Tibial artery (tissue), 4 donors: ENCODE measurements around the gene CASK.
A peak's percentile ranks its signal among the peaks of the same experiment; 100 is the strongest.

Source experiments
- DNase-seq, 2 donors: peaks; one replicate each; pipeline ENCODE4 v3.0.0-alpha.2; 2019
- H3K27ac ChIP-seq, 2 donors: fragments of 200-600 bp; sonication (generic) in 1 of 2; 1 replicate in 1 of 2; 2 replicates in 1 of 2; pipeline ENCODE4 v1.5.1; 2018 to 2019; ENCODE audit warnings: mild to moderate bottlenecking in 1 of 2
- H3K27me3 ChIP-seq, 2 donors: fragments of 200-600 bp; sonication (generic) in 1 of 2; one replicate each; pipeline versions ENCODE4 v1.5.1 to v1.6.0; 2016 to 2019
- H3K36me3 ChIP-seq, 3 donors: fragments of 200-600 bp; sonication (generic) in 2 of 3; one replicate each; pipeline ENCODE4 v1.5.1; 2016 to 2019; ENCODE audit warnings: mild to moderate bottlenecking in 2 of 3
- H3K4me1 ChIP-seq, 4 donors: fragments of 200-600 bp; sonication (generic) in 2 of 4; 1 replicate in 3 of 4; 2 replicates in 1 of 4; pipeline ENCODE4 v1.5.1; 2016 to 2019
- H3K4me3 ChIP-seq, 2 donors: fragments of 200-600 bp; sonication (generic) in 1 of 2; 1 replicate in 1 of 2; 2 replicates in 1 of 2; pipeline ENCODE4 v1.5.1; 2018 to 2019; ENCODE audit warnings: mild to moderate bottlenecking in 2 of 2
- H3K9me3 ChIP-seq, 3 donors: fragments of 200-600 bp; sonication (generic) in 1 of 3; one replicate each; pipeline ENCODE4 v1.5.1; 2016 to 2019
- CTCF ChIP-seq, 2 experiments: fragments of 200-600 bp in 1 of 2; fragments of 450-650 bp in 1 of 2; IDR thresholded peaks; one replicate each; pipeline ENCODE4 v1.5.1; 2017 to 2019; ENCODE audit warnings: antibody characterized with exemption in 2 of 2, mild to moderate bottlenecking in 1 of 2, moderate library complexity in 1 of 2
- intact Hi-C: fragments of 100-400 bp; cut with DNase I; formaldehyde crosslinking; loops from one replicate; pipeline ENCODE4 v1.15.0; 2023; ENCODE audit warnings: low total_unique reads

The CASK gene

GRCh38 chrX:41590641-41591040 lies 332.7 kb downstream of the CASK start:
- H3K36me3 ChIP-seq, result no peaks in the 10 kb centered on the region
- H3K27ac ChIP-seq, result peak overlapping the region in 1 of 2 donors; percentile 75
- H3K4me1 ChIP-seq, result peaks cover 0 to 39% (median 0%) of the 10 kb centered on the region in 4 donors
- intact Hi-C loops, result no loop called here
- DNase-seq, result no peak
- H3K9me3 ChIP-seq, result no peaks in the 10 kb centered on the region
- no peak for TF ChIP-seq CTCF (IDR thresholded peaks at IDR 0.05)
- no peaks in the 10 kb centered on the region for H3K27me3 ChIP-seq
- no peak overlapping the region for H3K4me3 ChIP-seq

- H3K9me3 ChIP-seq, result no peaks in the 10 kb centered on the region
- peaks cover 0 to 31% (median 0%) of the 10 kb centered on the region in 4 donors for H3K4me1 ChIP-seq
- H3K27ac ChIP-seq, result peak overlapping the region; percentile 68 to 75
- H3K27me3 ChIP-seq, result no peaks in the 10 kb centered on the region
- no peak for TF ChIP-seq CTCF (IDR thresholded peaks at IDR 0.05)
- peak overlapping the region; percentile 35 to 37 for H3K4me3 ChIP-seq
- DNase-seq, result no peak
- intact Hi-C loops, result no loop called here
- H3K36me3 ChIP-seq, result no peaks in the 10 kb centered on the region
Measured at GRCh38 chrX:41589634-41590270, 333.6 kb downstream of the CASK start.

- H3K27me3 ChIP-seq, result no peaks in the 10 kb centered on the region
- H3K4me3 ChIP-seq, result peak overlapping the region; percentile 18 to 35
- DNase-seq, result no peak
- intact Hi-C loops, result no loop called here
- peaks cover 0 to 23% (median 0%) of the 10 kb centered on the region in 4 donors for H3K4me1 ChIP-seq
- peak overlapping the region; percentile 56 to 75 for H3K27ac ChIP-seq
- no peaks in the 10 kb centered on the region for H3K9me3 ChIP-seq
- H3K36me3 ChIP-seq, result no peaks in the 10 kb centered on the region
- TF ChIP-seq CTCF (IDR thresholded peaks at IDR 0.05), result no peak
Measured at GRCh38 chrX:41588271-41588670, 335.1 kb downstream of the CASK start.

- intact Hi-C loops, result no loop called here
- DNase-seq, result no peak
- no peak for TF ChIP-seq CTCF (IDR thresholded peaks at IDR 0.05)
- Histone ChIP-seq H3K27me3 (no peaks in the 10 kb centered on the region), H3K9me3 (no peaks in the 10 kb centered on the region), H3K36me3 (peaks cover 0 to 5% (median 0%) of the 10 kb centered on the region in 3 donors), H3K4me3 (peak overlapping the region; percentile 14 to 22), H3K27ac (peak overlapping the region; percentile 22 to 53), H3K4me1 (peaks cover 0 to 15% (median 0%) of the 10 kb centered on the region in 4 donors)
Measured at GRCh38 chrX:41580423-41581064, 342.8 kb downstream of the CASK start.

GRCh38 chrX:41563876-41564275 lies 359.5 kb downstream of the CASK start:
- no peak for TF ChIP-seq CTCF (IDR thresholded peaks at IDR 0.05)
- no peaks in the 10 kb centered on the region for H3K27me3 ChIP-seq
- DNase-seq, result no peak
- H3K27ac ChIP-seq, result peak overlapping the region in 1 of 2 donors; percentile 51
- peaks cover 0 to 18% (median 5%) of the 10 kb centered on the region in 4 donors for H3K4me1 ChIP-seq
- no peaks in the 10 kb centered on the region for H3K9me3 ChIP-seq
- H3K4me3 ChIP-seq, result no peak overlapping the region
- peaks cover 0 to 4% (median 0%) of the 10 kb centered on the region in 3 donors for H3K36me3 ChIP-seq
- intact Hi-C loops, result loop anchor here (10.0 kb wide), 1 partner anchor 141 kb away; no protein-coding TSS in a partner anchor
